MV-4-11 (cell line): ENCODE data around the gene POTEB3.
"Not testable (repeated sequence)": the region's sequence is repeated elsewhere in the genome, so short reads cannot be mapped to it uniquely, and the experiment has no call there.

Source experiments
- DNase-seq: peaks from one replicate; lab custom pipeline; 2025; lab: John Stamatoyannopoulos, UW

POTEB3 gene

GRCh38 chr15:21440399-21440798 lies at the start of gene POTEB3:
TSS of gene POTEB3 (minus strand) at chr15:21440499. CDS start at chr15:21440011, 488 bp downstream.
- DNase-seq: not testable (repeated sequence)

- DNase-seq: not testable (repeated sequence)
These were observed 13.4 kb upstream of the POTEB3 start for GRCh38 chr15:21453683-21454082.

- DNase-seq: not testable (repeated sequence)
These were observed 11.7 kb upstream of the POTEB3 start for GRCh38 chr15:21451920-21452563.

DNA sequence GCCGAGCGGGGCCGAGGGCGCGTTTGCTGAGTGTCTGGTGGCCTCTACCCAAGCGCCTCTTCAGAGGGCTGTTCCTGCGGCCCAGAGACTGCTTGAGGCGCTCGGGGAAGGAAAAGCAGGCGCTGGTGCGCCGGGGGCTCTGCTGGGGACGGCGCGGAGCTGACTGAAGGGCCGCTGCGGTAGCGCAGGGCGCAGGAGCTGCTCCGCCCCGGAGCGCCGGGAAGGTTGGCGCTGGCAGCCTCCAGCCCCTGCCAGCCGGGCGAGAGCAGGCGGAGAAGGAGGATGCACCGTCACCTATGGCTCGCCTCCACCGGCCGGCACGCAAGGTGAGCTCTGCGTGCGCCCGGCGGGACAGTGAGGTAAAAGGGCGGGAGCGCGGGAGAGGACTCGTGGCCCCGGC lies 11.2 kb upstream of the POTEB3 start:
- DNase-seq: not testable (repeated sequence)

DNA sequence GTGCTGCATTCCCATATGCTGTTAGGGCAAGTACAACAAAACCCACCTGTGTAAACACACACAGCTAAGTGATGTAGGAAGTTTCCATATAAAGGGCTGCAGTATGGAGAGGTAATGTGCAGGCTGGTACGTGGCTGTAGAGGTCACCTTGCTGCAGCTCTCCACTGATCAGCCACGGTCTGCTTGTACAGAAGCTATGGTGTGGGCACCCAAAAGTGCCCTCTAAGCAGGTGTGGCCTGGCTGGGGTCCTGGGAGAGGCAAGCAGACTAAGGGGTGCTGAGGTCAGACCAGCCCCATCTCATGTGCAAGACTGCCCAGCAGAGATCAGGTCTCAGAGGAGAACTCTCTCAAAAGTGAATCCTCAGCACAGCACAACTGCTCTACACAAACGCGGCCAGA lies 32.9 kb downstream of the POTEB3 start:
- not testable (repeated sequence) for DNase-seq

DNA sequence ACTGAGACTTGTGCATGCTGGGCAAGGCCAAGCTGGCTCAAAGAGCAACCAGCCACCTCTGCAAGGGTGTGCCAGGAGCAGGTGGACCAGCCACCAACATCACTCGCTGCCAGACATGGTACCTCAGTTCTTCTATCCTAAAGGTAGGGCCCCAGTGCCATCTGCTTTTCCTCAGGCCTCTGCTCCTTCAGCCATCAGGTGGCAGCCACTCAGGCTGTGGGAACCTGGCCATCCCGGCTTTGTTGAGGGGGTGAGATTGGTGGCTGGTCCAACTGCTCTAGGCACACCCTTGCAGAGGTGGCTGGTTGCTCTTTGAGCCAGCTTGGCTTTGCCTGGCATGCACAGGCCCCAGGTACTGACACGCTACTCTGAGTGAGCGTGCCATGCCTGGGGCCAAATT lies 38.8 kb downstream of the POTEB3 start:
- not testable (repeated sequence) for DNase-seq

DNA sequence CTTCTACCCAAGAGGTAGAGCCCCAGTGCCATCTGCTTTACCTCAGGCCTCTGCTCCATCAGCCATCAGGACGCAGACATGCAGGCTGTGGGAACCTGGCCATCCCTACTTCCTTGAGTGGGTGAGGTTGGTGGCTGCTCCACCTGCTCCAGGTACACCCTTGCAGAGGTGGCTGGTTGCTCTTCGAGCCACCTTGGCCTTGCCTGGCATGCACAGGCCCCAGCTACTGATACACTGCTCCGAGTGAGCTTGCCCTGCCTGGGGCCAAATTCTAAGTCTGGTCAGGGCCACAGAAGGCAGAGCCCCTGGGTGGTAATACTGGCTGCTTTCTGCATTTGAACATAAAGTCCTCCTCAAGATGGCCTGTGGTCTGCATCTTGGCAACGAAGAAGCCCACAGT lies 41.2 kb downstream of the POTEB3 start:
- not testable (repeated sequence) for DNase-seq

- DNase-seq: not testable (repeated sequence)
These were observed 41.8 kb downstream of the POTEB3 start for GRCh38 chr15:21398511-21398910.

- not testable (repeated sequence) for DNase-seq
These were observed 42.6 kb downstream of the POTEB3 start for GRCh38 chr15:21397656-21398055.

DNA sequence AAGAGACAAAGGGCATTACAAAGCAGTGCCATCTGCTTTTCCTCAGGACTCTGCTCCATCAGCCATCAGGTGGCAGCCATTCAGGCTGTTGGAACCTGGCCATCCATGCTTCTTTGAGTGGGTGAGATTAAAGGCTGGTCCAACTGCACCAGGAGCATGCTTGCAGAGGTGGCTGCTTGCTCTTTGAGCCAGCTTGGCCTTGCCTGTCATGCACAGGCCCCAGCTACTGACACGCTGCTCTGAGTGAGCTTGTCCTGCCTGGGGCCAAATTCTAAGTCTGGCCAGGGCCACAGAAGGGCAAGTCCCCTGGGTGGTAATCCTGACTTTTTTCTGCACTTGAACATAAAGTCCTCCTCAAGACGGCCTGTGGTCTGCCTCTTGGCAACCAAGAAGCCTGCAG lies 43.1 kb downstream of the POTEB3 start:
- DNase-seq: not testable (repeated sequence)

GRCh38 chr15:21385961-21386360 lies 54.3 kb downstream of the POTEB3 start:
- not testable (repeated sequence) for DNase-seq

- not testable (repeated sequence) for DNase-seq
These were observed 56.3 kb downstream of the POTEB3 start for GRCh38 chr15:21383866-21384485.

DNA sequence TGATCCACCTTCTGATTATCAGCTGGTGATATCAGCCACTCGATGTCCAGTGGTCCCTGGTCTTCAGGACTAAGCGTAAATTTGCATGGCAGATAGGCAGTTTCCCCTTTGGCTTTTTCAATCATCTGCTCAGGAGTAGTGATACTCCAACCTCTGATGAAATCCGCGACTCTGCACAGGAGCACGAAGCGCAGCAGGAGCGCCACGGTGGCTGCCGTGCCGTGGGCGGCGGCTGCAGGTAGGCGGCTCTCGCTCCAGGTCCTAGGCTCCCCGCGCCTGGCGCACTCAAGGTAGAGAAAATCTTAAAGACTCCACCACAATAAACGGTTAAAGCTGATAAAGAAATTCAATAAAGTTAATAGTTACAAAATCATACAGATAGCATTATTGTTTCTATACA lies 66.6 kb downstream of the POTEB3 start:
- DNase-seq: not testable (repeated sequence)

DNA sequence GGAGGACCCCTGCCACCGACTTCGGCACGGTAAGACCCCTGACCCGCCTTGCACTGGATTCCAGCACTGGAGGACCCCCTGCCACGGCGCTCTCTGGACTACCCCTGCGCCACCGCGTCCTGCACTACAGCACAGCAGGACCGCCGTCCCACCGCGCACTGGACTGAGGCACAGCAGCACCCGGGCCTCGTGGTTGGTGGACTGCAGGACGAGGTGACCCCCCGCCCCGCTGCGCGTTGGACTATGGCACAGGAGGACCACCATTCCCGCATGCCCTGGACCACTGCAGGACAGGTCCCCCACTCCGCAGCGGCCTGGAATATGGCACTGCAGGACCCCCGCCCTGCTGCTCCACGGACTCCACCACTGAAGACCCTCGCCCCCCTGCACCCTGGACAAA lies 71.1 kb downstream of the POTEB3 start:
- not testable (repeated sequence) for DNase-seq

DNA sequence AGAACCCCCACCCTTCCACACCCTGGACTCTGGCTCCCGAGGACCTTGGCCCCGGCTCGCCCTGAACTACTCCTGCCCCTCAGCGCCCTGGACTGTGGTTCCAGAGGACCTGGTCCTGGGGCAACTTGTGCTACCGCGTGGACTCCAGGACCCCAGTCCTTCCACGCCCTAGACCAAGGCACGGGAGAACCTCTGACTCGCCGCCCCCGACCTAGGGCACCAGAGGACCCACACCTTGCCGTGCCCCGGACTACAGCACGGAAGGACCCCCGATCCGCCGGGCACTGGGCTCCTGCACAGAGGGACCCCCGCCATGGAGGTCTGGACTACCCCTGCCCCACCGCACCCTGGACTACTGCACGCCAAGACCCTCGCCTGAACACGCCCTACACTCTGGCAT lies 71.7 kb downstream of the POTEB3 start:
- not testable (repeated sequence) for DNase-seq
